HepG2 (cell line): ENCODE measurements around the gene DNAAF1. TPM values are rescaled to one million over a fixed set of nuclear protein-coding genes. Genes with fewer than 3 reads are reported as not detected.

Source experiments
- ATAC-seq: fragments of 200-7000 bp; cut with Tn5 transposase; 3 replicates; pipeline ENCODE4 v1.9.1; 2020; ENCODE audit warnings: mild to moderate bottlenecking, moderate library complexity
- BruUV-seq: library from RNA; stranded (reverse); fragments of 400-500 nt; replicated peaks from 2 replicates; lab custom pipeline; 2021; lab: Mats Ljungman, UMichigan
- CTCF ChIA-PET: fragments of 300-600 bp; formaldehyde crosslinking; extraction: SDS; loops from one replicate; lab custom pipeline; 2021; ENCODE audit warnings: low total read pairs, inconsistent platforms, low intra/inter-chr PET ratio; lab: Yijun Ruan, JAX
- POLR2A ChIA-PET: fragments of 350-600 bp; sonication (Branson Sonifier 250); formaldehyde crosslinking; loops from one replicate; lab custom pipeline; 2020; ENCODE audit warnings: antibody characterized with exemption, inconsistent platforms; lab: Yijun Ruan, JAX
- DNase-seq: peaks from one replicate; pipeline ENCODE4 v3.0.0-alpha.2; 2015; ENCODE audit warnings: low spot score
- FAIRE-seq: peaks from 3 replicates; lab custom pipeline; 2011; peaks lifted over from hg19 to GRCh38; lab: Jason Lieb, UNC
- H2AFZ ChIP-seq: one replicate; pipeline ENCODE4 v1.6.1; 2011; ENCODE audit warnings: low read length, inconsistent platforms
- H3K27ac ChIP-seq: fragments of 300-600 bp; 3 replicates; pipeline ENCODE4 v1.8.0; 2011; ENCODE audit warnings: mixed run types, mild to moderate bottlenecking, mixed read lengths, low read length, inconsistent platforms; ENCODE audit not compliant: insufficient read depth; ENCODE audit errors: extremely low read length
- H3K27me3 ChIP-seq, 2 experiments: fragments of 200-600 bp in 1 of 2; 2 replicates in 1 of 2; 3 replicates in 1 of 2; pipeline versions ENCODE4 v1.6.0 to v1.8.0; 2011; ENCODE audit warnings: low read length in 2 of 2, mild to moderate bottlenecking in 2 of 2, moderate library complexity in 2 of 2, inconsistent platforms in 1 of 2; ENCODE audit not compliant: insufficient read depth in 2 of 2, control insufficient read depth in 1 of 2
- H3K36me3 ChIP-seq, 2 experiments: fragments of 200-600 bp in 1 of 2; replicated peaks in 1 of 2; 2 replicates in 1 of 2; 3 replicates in 1 of 2; pipeline versions ENCODE4 v1.5.1 to v1.8.0; 2011; ENCODE audit warnings: low read length in 2 of 2, inconsistent platforms in 1 of 2; ENCODE audit not compliant: insufficient read depth in 2 of 2, control insufficient read depth in 1 of 2
- H3K4me1 ChIP-seq: 2 replicates; pipeline ENCODE4 v1.5.1; 2012; ENCODE audit warnings: low read length, inconsistent platforms; ENCODE audit not compliant: insufficient read depth
- H3K4me2 ChIP-seq: 2 replicates; pipeline ENCODE4 v1.6.0; 2011; ENCODE audit warnings: low read depth, low read length, inconsistent platforms
- H3K4me3 ChIP-seq, 3 experiments: fragments of 200-600 bp in 1 of 3; sonication (generic), shearing (Covaris generic) in 1 of 3; replicated peaks in 1 of 3; 2 replicates each; pipeline ENCODE4 v1.5.1; 2011 to 2016; ENCODE audit warnings: low read length in 3 of 3, inconsistent platforms in 2 of 3, low read depth in 2 of 3, mild to moderate bottlenecking in 2 of 3, control low read depth in 1 of 3, mixed read lengths in 1 of 3; ENCODE audit not compliant: insufficient read depth in 1 of 3
- H3K79me2 ChIP-seq: one replicate; pipeline ENCODE4 v1.6.1; 2011; ENCODE audit warnings: low read length, inconsistent platforms; ENCODE audit not compliant: insufficient read depth
- H3K9ac ChIP-seq: 2 replicates; pipeline ENCODE4 v1.6.0; 2011; ENCODE audit warnings: mild to moderate bottlenecking, low read depth, low read length, inconsistent platforms; ENCODE audit not compliant: insufficient read depth
- H3K9me3 ChIP-seq: 2 replicates; pipeline ENCODE4 v1.5.1; 2012; ENCODE audit warnings: mild to moderate bottlenecking, low read length
- H4K20me1 ChIP-seq: 2 replicates; pipeline ENCODE4 v1.6.0; 2011; ENCODE audit warnings: inconsistent platforms, mild to moderate bottlenecking, low read length, moderate library complexity; ENCODE audit not compliant: insufficient read depth
- CC2D1A ChIP-seq: sonication (generic); formaldehyde crosslinking; IDR thresholded peaks from 2 replicates; pipeline ENCODE4 v1.8.1; 2023; ENCODE audit warnings: mild to moderate bottlenecking, missing genetic modification reagents
- ELF4 ChIP-seq: sonication (generic); formaldehyde crosslinking; IDR thresholded peaks from 2 replicates; pipeline ENCODE4 v1.5.0; 2020; ENCODE audit warnings: missing genetic modification reagents, mild to moderate bottlenecking, moderate library complexity, borderline replicate concordance
- SOX5 ChIP-seq: IDR thresholded peaks from 2 replicates; pipeline ENCODE4 v1.6.1; 2016; ENCODE audit warnings: borderline replicate concordance
- TAF15 ChIP-seq: fragments of 200-400 bp; formaldehyde crosslinking; IDR thresholded peaks from one replicate; pipeline ENCODE4 v1.6.1; 2018; ENCODE audit warnings: mild to moderate bottlenecking, low read depth, low read length; ENCODE audit not compliant: poor library complexity, severe bottlenecking
- ZNF672 ChIP-seq: sonication (generic); formaldehyde crosslinking; IDR thresholded peaks from 2 replicates; pipeline ENCODE4 v1.8.1; 2022; ENCODE audit warnings: missing genetic modification reagents
- ZNF841 ChIP-seq: sonication (generic); formaldehyde crosslinking; IDR thresholded peaks from 2 replicates; pipeline ENCODE4 v1.8.1; 2023; ENCODE audit warnings: missing genetic modification reagents, borderline replicate concordance
- WGBS: methylation state at CpG from one replicate; pipeline ENCODE4 v1.1.6; 2017; ENCODE audit warnings: low lambda C conversion rate; 5-methylcytosine and 5-hydroxymethylcytosine counted together
- in situ Hi-C: cut with HindIII; loops from 2 replicates; pipeline ENCODE4 v1.10.0; 2017; ENCODE audit warnings: low pct_unique_long_range_greater_than_20kb; ENCODE audit not compliant: extremely low pct_ligation_motif_present
- intact Hi-C: fragments of 100-400 bp; cut with micrococcal nuclease; formaldehyde crosslinking; loops from one replicate; pipeline ENCODE4 v1.10.0; 2022; ENCODE audit not compliant: unreplicated experiment
- polyA plus RNA-seq, 8 experiments: library from polyadenylated mRNA; depleted of rRNA in 3 of 8; stranded (reverse) in 7 of 8; unstranded in 1 of 8; fragments of >200 nt; fragmentation: Illumina TruSeq in 4 of 8; extraction: Trizol in 4 of 8; gene quantifications; 2 replicates each; pipeline versions ENCODE4 v1.2.1 to v1.2.3, GENCODE V29; 2011 to 2016; ENCODE audit warnings: low read depth in 4 of 8, missing spikeins in 1 of 8, mixed read lengths in 1 of 8; ENCODE audit not compliant: insufficient read depth in 1 of 8
- total RNA-seq, 5 experiments: library from RNA; depleted of rRNA; stranded (reverse); fragments of >200 nt; fragmentation: Illumina TruSeq; extraction: Trizol; gene quantifications; 2 replicates each; pipeline ENCODE4 v1.2.3, GENCODE V29; 2016; ENCODE audit warnings: low read depth in 1 of 5
- TF ChIP-seq, protein P1 (sequence below): conservative IDR thresholded peaks from 2 replicates; pipeline ENCODE4 v1.6.1; 2018; ENCODE audit warnings: missing genetic modification reagents
- TF ChIP-seq, protein P2 (sequence below): sonication (generic); formaldehyde crosslinking; IDR thresholded peaks from 2 replicates; pipeline ENCODE4 v1.8.1; 2023; ENCODE audit warnings: mild to moderate bottlenecking, moderate library complexity, missing genetic modification reagents

Gene DNAAF1
- total and polyA plus RNA-seq, 2 of the 13 experiments (the other 11 are each of a cell fraction or from before 2014, with no cell fraction given): 0.04 TPM; not detected in 1

DNA sequence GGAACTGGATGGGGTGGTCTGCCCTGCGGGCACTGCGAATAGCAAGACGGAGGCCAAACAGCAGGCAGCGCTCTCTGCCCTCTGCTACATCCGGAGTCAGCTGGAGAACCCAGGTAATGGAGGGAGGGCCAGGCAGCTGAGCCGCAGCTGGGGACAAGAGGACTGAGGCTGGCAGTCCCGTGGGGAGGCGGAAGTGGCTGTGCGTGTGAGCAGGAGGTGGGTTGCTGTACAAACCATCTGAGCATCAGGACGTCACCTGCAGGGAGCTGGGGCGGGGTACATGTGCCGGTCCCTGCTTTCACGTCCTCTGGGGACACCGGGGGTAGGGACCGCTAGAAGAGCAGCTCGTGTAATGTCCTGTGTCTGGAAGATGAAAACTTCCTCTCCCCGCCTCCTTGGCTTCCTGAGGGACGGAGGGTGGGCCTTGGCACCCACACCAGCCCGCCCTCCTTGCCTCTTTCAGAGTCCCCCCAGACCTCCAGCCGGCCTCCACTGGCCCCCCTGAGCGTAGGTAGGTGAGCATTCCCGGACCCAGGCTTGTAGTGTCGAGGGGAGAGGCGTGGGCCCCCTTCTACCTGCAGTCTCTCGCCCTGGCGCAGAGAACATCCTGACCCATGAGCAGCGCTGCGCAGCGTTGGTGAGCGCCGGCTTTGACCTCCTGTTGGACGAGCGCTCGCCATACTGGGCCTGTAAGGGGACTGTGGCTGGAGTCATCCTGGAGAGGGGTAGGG lies 49.5 kb downstream of the DNAAF1 start:
- Histone ChIP-seq H3K4me3 (no peak overlapping the region), H4K20me1 (no peaks in the 10 kb centered on the region), H3K36me3 (no peaks in the 10 kb centered on the region), H2AFZ (no peak overlapping the region)
- in situ Hi-C loops: loop anchor here (25.0 kb wide), 1 partner anchor 232 kb away; the partner anchor contains the start of genes NECAB2 and OSGIN1
- no peak for DNase-seq
- TF ChIP-seq TAF15: peak; percentile 3
- TF ChIP-seq, protein P1, sequence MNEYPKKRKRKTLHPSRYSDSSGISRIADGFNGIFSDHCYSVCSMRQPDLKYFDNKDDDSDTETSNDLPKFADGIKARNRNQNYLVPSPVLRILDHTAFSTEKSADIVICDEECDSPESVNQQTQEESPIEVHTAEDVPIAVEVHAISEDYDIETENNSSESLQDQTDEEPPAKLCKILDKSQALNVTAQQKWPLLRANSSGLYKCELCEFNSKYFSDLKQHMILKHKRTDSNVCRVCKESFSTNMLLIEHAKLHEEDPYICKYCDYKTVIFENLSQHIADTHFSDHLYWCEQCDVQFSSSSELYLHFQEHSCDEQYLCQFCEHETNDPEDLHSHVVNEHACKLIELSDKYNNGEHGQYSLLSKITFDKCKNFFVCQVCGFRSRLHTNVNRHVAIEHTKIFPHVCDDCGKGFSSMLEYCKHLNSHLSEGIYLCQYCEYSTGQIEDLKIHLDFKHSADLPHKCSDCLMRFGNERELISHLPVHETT (CRISPR knock-in tag): no peak
- no peak for TF ChIP-seq SOX5 (CRISPR knock-in tag)
- no peak for TF ChIP-seq ZNF672 (CRISPR knock-in tag)
- TF ChIP-seq, protein P2, sequence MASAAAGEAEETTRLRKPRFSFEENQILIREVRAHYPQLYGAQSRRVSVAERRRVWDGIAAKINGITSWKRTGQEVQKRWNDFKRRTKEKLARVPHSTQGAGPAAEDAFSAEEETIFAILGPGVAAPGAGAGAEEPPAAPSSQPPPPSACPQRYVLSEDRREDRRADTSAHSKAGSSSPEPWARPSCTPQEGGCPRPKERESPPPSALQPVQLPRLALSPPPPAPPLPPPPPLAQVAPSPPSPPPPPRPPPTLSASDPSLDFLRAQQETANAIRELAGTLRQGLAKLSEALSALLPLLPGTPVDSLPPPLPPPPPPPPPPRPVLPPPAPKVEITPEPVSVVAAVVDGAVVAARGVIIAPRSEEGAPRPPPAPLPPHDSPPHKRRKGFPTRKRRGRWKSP (CRISPR knock-in tag): no peak
- TF ChIP-seq ZNF841 (CRISPR knock-in tag): no peak
- no peak for TF ChIP-seq CC2D1A (CRISPR knock-in tag)
- TF ChIP-seq ELF4: no peak
- TF ChIP-seq, all 625 proteins: peak for 1
- Histone ChIP-seq H3K4me2 (no peak overlapping the region), H3K27ac (no peak overlapping the region), H3K4me1 (no peaks in the 10 kb centered on the region), H3K9me3 (no peaks in the 10 kb centered on the region), H3K9ac (no peak overlapping the region), H3K27me3 (peaks cover 25 to 69% of the 10 kb centered on the region in 2 experiments; a peak in 4 of 5 replicates), H3K79me2 (no peaks in the 10 kb centered on the region)
- intact Hi-C loops: loop anchor here (5.0 kb wide), 1 partner anchor 532 kb away; no protein-coding TSS in a partner anchor
- ChIA-PET CTCF (no interaction called here), POLR2A (no interaction called here)
- WGBS: 53% methylated on average over 11 of the region's 34 CpGs
- ATAC-seq: no peak
- FAIRE-seq: no peak
- BruUV-seq: no TSS peak
